ENCODE measurements around the gene OR2L5.

OR2L5 gene, protein sequence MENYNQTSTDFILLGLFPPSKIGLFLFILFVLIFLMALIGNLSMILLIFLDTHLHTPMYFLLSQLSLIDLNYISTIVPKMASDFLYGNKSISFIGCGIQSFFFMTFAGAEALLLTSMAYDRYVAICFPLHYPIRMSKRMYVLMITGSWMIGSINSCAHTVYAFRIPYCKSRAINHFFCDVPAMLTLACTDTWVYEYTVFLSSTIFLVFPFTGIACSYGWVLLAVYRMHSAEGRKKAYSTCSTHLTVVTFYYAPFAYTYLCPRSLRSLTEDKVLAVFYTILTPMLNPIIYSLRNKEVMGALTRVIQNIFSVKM

DNA sequence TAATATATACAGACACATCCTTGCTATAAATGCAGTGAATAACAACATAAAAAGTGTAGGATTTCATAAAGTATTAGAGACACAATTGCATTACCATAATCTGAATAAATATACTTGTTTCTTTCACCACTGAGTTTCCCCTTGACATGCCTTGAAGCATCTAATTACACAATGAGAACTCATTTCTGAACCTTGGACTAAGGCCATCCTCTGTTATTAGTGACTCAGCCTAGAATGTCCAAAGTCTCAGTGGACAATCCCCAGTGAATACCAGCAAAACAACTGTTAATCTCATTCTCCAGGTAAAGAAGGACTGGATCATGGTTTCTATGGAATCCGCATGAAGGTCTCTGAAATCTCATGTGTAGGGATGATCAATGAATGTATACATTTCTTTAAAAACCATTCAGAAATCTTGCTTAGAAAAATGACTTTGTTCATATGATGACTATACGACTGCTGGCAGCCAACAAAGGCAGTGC is at the start of gene OR2L5:
TSS of gene OR2L5 (plus strand) at position 432 of the 482 bp plus-strand sequence. CDS start 8,288 bp downstream, outside the sequence.
- Mint-ChIP-seq H3K9me3 (ENCODE audit: low read depth) (peaks cover 11% of the 10 kb centered on the region), H3K27ac (no peak within 1 kb of the TSS), H3K36me3 (peaks cover 5% of the 10 kb centered on the region), H3K4me3 (no peak within 1 kb of the TSS), H3K27me3 (no peaks in the 10 kb centered on the region), H3K4me1 (ENCODE audit: low read depth) (no peaks in the 10 kb centered on the region)

DNA sequence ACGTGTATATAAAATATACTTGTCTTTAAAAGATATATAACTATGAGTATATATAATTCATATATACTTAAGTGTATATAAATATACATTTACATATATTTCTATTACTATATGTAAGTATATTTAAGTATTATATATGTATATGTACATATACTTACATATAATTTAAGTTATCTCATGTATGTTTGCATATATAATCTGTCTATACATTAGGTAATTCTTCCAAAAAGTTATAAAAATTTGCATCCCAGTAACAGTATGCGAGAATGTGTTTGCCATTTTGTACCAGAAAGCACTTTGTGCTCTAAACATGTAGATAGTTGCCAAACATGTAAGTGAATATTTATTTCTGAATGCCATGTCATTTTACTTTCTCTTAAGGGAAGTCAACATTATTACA is 48.5 kb upstream of the OR2L5 start, which contains the start of gene OR2AK2:
TSS of gene OR2AK2 (plus strand) at position 301 of the 400 bp plus-strand sequence. CDS start 144 bp downstream, outside the sequence.
- no peak within 1 kb of the TSS for H3K27ac Mint-ChIP-seq
- peaks cover 6% of the 10 kb centered on the region for H3K9me3 Mint-ChIP-seq (ENCODE audit: low read depth)
- peaks cover 3% of the 10 kb centered on the region for H3K36me3 Mint-ChIP-seq
- peaks cover 6% of the 10 kb centered on the region for H3K27me3 Mint-ChIP-seq
- H3K4me1 Mint-ChIP-seq (ENCODE audit: low read depth): no peaks in the 10 kb centered on the region
- no peak within 1 kb of the TSS for H3K4me3 Mint-ChIP-seq

DNA sequence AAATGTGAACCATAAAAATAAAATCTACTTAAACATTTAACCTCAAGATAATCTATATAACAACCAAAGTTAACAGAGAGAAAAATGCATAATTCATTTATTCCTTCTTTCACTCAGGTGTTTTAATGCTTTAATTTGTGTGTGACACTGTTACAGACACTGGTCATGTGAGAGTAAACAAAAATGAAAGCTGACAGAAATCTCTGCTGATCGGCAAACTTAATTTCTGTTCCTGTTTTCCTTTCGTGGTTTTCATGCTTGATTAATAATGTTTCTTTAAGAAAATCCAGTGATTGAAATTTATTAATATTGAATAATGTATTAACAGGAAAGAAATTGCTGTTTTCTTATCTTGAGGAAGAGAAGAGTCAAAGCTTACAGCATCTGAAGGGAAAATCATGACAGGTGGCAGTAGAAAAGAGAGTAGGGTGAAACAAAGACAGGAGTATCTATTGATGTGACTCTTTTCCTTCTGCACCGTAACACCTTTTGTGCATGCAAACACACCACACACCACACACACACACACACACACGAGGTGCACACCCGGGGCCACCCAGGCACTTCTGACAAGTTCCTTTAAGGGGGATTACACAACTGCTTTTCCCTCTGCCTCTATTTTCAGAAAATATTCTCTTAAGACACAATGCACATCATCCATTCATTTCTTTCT is 46.8 kb upstream of the OR2L5 start:
- no peak overlapping the region for H3K27ac Mint-ChIP-seq
- peaks cover 2% of the 10 kb centered on the region for H3K9me3 Mint-ChIP-seq (ENCODE audit: low read depth)
- no peaks in the 10 kb centered on the region for H3K4me1 Mint-ChIP-seq (ENCODE audit: low read depth)
- H3K27me3 Mint-ChIP-seq: no peaks in the 10 kb centered on the region
- H3K36me3 Mint-ChIP-seq: no peaks in the 10 kb centered on the region
- H3K4me3 Mint-ChIP-seq: no peak overlapping the region

DNA sequence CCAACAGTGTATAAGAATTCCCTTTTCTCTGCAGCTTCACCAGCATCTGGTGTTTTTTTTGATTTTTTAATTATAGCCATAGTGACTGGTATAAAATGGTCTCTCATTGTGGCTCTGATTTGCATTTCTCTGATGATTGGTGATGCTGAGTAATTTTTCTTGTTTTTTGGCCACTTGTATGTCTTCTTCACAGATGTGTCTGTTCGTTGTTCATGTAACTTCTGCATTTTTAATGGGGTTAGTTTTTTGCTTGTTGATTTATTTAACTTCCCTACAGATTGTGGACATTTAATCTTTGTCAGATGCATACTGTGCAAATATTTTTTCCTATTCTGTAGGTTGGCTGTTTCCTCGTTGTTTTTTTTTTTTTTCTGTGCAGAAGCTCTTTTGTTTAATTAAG is 20.5 kb upstream of the OR2L5 start:
- Mint-ChIP-seq H3K9me3 (ENCODE audit: low read depth) (no peaks in the 10 kb centered on the region), H3K27ac (no peak overlapping the region), H3K36me3 (peaks cover 2% of the 10 kb centered on the region), H3K27me3 (peaks cover 2% of the 10 kb centered on the region), H3K4me3 (no peak overlapping the region), H3K4me1 (ENCODE audit: low read depth) (no peaks in the 10 kb centered on the region)

DNA sequence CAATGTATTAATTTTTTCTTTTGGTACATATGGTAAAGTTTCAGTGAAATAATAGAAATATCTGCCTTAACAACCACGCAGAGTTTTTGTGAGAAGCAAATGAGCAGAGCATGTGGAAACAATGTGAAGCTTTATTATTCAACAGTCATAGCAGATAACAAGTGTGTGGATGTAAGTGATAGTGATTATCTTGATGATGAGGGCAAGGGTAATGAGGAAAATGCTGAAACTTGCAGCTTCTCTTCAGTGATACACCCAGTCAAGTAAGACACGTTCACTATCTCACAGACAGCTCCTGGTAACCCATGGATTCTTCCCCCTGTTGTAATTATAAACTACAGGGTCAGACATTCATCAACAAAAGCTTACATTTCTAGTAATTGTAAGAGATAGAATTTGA is 14.6 kb upstream of the OR2L5 start:
- Mint-ChIP-seq H3K36me3 (peaks cover 2% of the 10 kb centered on the region), H3K27ac (no peak overlapping the region), H3K4me1 (ENCODE audit: low read depth) (no peaks in the 10 kb centered on the region), H3K27me3 (no peaks in the 10 kb centered on the region), H3K9me3 (ENCODE audit: low read depth) (no peaks in the 10 kb centered on the region), H3K4me3 (no peak overlapping the region)

DNA sequence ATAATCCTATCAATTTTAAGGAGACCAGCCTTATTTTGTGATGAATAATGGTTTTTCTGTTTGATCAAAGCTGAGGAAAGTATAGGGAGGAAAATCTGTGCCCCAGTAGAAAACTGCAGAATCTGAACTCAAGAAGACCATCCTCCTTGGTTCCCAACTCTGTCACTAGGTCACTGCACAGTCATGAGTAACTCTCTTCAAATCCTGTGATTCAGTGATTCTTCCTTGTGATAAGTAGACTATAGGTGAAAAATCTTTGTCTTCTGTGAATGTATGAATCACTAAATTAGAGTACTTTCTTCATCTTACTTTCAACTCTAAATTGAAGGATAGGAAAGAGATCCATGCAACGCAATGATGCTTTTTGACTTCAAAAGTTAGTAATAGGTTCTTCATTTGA is 13.3 kb upstream of the OR2L5 start:
- H3K27ac Mint-ChIP-seq: no peak overlapping the region
- no peak overlapping the region for H3K4me3 Mint-ChIP-seq

DNA sequence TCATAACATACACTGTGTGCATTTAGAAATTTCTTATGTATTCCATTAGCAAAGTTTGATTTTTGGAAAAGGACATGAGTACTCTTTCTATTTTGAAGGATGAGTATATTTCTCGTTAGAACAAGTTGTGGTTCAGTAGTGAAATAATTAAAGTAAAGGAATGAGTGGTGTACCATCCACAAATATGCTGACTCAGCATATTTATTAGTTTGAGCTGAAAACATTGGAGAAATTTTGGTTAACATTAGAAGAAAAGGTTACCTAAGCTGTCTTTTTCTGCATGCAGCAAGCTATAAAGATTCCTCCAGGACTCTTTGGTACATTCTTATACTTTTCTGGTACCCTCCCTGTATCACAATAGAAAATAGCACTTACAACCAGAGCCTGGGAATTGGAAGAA is 5.7 kb upstream of the OR2L5 start:
- H3K4me1 Mint-ChIP-seq (ENCODE audit: low read depth): no peaks in the 10 kb centered on the region
- H3K36me3 Mint-ChIP-seq: peaks cover 5% of the 10 kb centered on the region
- peaks cover 14% of the 10 kb centered on the region for H3K9me3 Mint-ChIP-seq (ENCODE audit: low read depth)
- no peaks in the 10 kb centered on the region for H3K27me3 Mint-ChIP-seq
- no peak overlapping the region for H3K27ac Mint-ChIP-seq
- H3K4me3 Mint-ChIP-seq: no peak overlapping the region

More for the DNA sequence above, 13.3 kb upstream of the OR2L5 start:
- Mint-ChIP-seq H3K27me3 (no peaks in the 10 kb centered on the region), H3K4me1 (ENCODE audit: low read depth) (no peaks in the 10 kb centered on the region), H3K36me3 (peaks cover 2% of the 10 kb centered on the region), H3K9me3 (ENCODE audit: low read depth) (no peaks in the 10 kb centered on the region)

DNA sequence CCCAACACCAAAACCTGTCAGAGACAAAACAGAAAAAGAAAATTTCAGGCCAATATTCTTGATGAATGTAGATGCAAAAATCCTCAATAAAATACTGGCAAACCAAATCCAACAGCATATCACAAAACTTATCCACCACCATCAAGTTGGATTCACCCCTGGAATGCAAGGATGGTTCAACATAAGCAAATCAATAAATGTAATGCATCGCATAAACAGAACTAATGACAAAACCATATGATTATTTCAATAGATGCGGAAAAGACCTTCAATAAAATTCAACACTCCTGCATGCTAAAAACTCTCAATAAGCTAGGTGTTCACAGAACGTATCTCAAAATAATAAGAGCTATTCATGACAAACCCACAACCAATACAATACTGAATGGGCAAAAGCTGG is 3.8 kb upstream of the OR2L5 start:
- H3K27ac Mint-ChIP-seq: no peak overlapping the region
- peaks cover 14% of the 10 kb centered on the region for H3K9me3 Mint-ChIP-seq (ENCODE audit: low read depth)
- peaks cover 5% of the 10 kb centered on the region for H3K36me3 Mint-ChIP-seq
- H3K4me3 Mint-ChIP-seq: no peak overlapping the region
- no peaks in the 10 kb centered on the region for H3K27me3 Mint-ChIP-seq
- no peaks in the 10 kb centered on the region for H3K4me1 Mint-ChIP-seq (ENCODE audit: low read depth)

DNA sequence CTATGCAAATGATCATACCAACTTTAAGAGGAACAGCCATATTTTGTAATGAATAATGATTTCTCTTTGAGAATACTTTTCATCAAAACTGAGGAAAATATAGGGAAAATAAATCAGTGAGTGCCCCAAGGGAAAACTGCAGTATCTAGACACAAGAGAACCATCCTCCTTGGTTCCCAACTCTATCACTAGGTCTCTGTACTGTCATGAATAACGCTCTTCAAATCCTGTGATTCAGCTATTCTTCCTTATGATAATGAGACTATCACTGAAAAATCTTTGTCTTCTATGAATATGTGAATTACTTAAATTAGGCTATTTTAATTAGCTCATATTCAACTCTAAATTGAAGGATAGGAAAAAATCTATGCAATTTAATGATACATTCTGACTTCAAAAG is 2.3 kb downstream of the OR2L5 start:
- Mint-ChIP-seq H3K4me3 (no peak overlapping the region), H3K36me3 (no peaks in the 10 kb centered on the region), H3K27ac (no peak overlapping the region), H3K4me1 (ENCODE audit: low read depth) (no peaks in the 10 kb centered on the region), H3K27me3 (no peaks in the 10 kb centered on the region), H3K9me3 (ENCODE audit: low read depth) (peaks cover 9% of the 10 kb centered on the region)

DNA sequence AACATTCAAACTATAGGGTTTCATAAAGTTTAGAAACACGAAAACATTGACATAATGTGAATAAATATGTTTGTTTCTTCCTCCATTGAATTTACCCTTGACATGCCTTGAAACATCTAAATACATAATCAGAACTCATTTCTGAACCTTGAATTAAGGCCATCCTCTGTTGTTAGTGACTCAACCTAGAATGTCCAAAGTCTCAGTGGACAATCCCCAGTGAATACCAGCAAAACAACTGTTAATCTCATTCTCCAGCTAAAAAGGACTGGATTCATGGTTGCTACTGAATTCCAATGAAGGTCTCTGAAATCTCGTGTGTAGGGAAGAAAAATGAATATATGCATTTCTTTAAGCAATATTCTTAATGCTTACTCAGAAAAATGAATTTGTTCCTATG is 16.3 kb downstream of the OR2L5 start, which contains the start of gene OR2L2:
TSS of gene OR2L2 (plus strand) at position 301 of the 400 bp plus-strand sequence. CDS start 8,198 bp downstream, outside the sequence.
- no peak within 1 kb of the TSS for H3K4me3 Mint-ChIP-seq
- H3K27ac Mint-ChIP-seq: no peak within 1 kb of the TSS
- H3K36me3 Mint-ChIP-seq: no peaks in the 10 kb centered on the region
- no peaks in the 10 kb centered on the region for H3K27me3 Mint-ChIP-seq
- no peaks in the 10 kb centered on the region for H3K4me1 Mint-ChIP-seq (ENCODE audit: low read depth)
- H3K9me3 Mint-ChIP-seq (ENCODE audit: low read depth): peaks cover 9% of the 10 kb centered on the region

DNA sequence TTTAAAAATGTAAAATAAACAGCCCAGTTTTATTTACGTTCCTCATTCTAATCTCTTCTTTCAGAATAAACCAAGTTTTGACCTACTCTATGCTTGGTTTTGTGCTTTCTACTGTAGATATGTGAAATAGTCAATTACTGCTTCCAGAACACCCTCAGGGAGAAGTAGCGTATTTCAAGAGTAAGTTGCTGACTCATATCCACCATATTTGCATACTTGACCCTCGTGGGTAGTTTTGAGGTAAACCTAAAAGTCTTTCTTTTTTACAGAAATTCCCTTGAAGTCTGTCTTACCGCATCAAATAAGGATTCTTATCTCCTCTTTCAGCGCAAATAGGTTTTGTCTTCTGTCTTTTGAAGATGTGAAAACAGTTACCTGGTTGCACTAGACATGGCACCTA is 31.7 kb downstream of the OR2L5 start:
- H3K36me3 Mint-ChIP-seq: no peaks in the 10 kb centered on the region
- H3K27ac Mint-ChIP-seq: no peak overlapping the region
- H3K4me1 Mint-ChIP-seq (ENCODE audit: low read depth): no peaks in the 10 kb centered on the region
- no peak overlapping the region for H3K4me3 Mint-ChIP-seq
- H3K27me3 Mint-ChIP-seq: no peaks in the 10 kb centered on the region
- peaks cover 13% of the 10 kb centered on the region for H3K9me3 Mint-ChIP-seq (ENCODE audit: low read depth)

DNA sequence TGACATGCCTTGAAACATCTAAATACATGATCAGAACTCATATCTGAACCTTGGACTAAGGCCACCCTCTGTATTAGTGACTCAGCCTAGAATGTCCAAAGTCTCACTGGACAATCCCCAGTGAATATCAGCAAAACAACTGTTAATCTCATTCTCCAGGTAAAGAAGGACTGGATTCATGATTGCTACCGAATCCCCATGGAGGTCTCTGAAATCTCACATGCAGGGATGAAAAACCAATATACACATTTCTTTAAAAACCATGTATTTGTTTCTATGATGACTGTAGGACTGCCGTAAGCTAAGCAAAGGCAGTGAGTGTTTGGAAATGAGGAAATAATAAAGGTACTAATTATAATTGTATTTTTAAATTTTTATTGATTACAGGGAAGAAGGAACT is 33.1 kb downstream of the OR2L5 start, which contains the start of gene OR2L3:
TSS of gene OR2L3 (plus strand) at position 301 of the 400 bp plus-strand sequence. CDS start 13,846 bp downstream, outside the sequence.
- Mint-ChIP-seq H3K36me3 (no peaks in the 10 kb centered on the region), H3K9me3 (ENCODE audit: low read depth) (peaks cover 19% of the 10 kb centered on the region), H3K4me1 (ENCODE audit: low read depth) (no peaks in the 10 kb centered on the region), H3K4me3 (no peak within 1 kb of the TSS), H3K27ac (no peak within 1 kb of the TSS), H3K27me3 (no peaks in the 10 kb centered on the region)

DNA sequence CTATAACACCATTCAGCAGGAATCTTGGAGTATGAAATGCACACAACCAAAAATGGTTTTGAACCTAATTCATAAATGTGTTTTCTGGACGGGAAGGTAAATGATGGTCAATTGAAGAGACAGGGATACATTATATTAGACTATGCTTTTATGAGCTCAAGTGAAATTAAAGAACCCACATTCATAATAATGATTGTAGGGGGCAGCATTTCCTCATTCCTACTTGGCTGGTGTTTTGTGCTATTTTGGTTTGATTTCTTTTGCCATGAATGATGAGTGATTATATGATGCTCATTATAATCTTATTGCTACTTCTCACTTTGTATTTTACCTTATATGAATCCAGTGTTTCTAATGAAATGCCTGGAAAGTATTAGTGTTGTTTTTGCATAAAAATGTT is 33.5 kb downstream of the OR2L5 start:
- Mint-ChIP-seq H3K36me3 (no peaks in the 10 kb centered on the region), H3K4me3 (no peak overlapping the region), H3K9me3 (ENCODE audit: low read depth) (peaks cover 19% of the 10 kb centered on the region), H3K27ac (no peak overlapping the region), H3K4me1 (ENCODE audit: low read depth) (no peaks in the 10 kb centered on the region), H3K27me3 (no peaks in the 10 kb centered on the region)

DNA sequence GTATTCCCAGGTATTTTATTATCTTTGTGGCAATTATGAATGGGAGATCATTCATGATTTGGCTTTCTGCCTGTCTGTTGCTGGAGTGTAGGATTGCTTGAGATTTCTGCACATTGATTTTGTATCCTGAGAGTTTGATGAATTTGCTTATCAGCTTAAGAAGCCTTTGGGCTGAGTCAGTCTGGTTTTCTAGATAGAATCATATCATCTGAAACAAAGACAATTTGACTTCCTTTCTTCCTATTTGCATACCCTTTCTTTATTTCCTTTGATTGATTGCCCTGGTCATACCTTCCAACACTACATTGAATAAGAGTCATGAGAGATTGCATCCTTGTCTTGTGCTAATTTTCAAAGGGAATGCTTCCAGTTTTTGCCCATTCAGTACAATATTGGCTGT is 41.2 kb downstream of the OR2L5 start:
- Mint-ChIP-seq H3K27ac (no peak overlapping the region), H3K9me3 (ENCODE audit: low read depth) (peaks cover 14% of the 10 kb centered on the region), H3K36me3 (no peaks in the 10 kb centered on the region), H3K4me1 (ENCODE audit: low read depth) (no peaks in the 10 kb centered on the region), H3K27me3 (no peaks in the 10 kb centered on the region), H3K4me3 (no peak overlapping the region)

DNA sequence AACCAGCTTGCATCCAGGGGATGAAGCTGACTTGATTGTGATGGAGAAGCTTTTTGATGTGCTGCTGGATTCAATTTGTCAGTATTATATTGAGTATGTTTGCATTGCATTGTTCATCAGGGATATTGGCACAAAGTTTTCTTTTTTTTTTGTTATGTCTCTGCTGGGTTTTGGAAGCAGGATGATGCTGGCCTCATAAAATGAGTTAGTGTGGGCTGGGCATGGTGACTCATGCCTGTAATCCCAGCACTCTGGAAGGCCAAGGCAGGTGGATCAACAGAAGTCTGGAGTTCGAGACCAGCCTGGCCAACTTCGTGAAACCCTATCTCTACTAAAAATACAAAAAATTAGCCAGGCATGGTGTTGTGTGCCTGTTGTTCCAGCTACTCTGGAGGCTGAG is 41.8 kb downstream of the OR2L5 start:
- no peak overlapping the region for H3K27ac Mint-ChIP-seq
- no peaks in the 10 kb centered on the region for H3K27me3 Mint-ChIP-seq
- no peaks in the 10 kb centered on the region for H3K36me3 Mint-ChIP-seq
- H3K4me1 Mint-ChIP-seq (ENCODE audit: low read depth): no peaks in the 10 kb centered on the region
- no peak overlapping the region for H3K4me3 Mint-ChIP-seq
- peaks cover 14% of the 10 kb centered on the region for H3K9me3 Mint-ChIP-seq (ENCODE audit: low read depth)

Measured in activated naive CD8-positive, alpha-beta T cell (primary cell).